NT2/D1 (cell line): ENCODE measurements around the gene HPCAL1.

Experiments
- DNase-seq: peaks from one replicate; pipeline ENCODE4 v3.0.0-alpha.2; 2011; ENCODE audit warnings: low read depth, low spot score
- H3K27me3 ChIP-seq: 2 replicates; pipeline ENCODE4 v1.6.0; 2011; ENCODE audit warnings: mild to moderate bottlenecking; ENCODE audit not compliant: insufficient read length, insufficient read depth
- H3K36me3 ChIP-seq: 2 replicates; pipeline ENCODE4 v1.6.1; 2011; ENCODE audit warnings: mild to moderate bottlenecking, low read length, mixed read lengths; ENCODE audit not compliant: insufficient read depth, insufficient read length
- H3K4me1 ChIP-seq: 2 replicates; pipeline ENCODE4 v1.5.1; 2011; ENCODE audit not compliant: insufficient read depth, insufficient read length
- H3K4me3 ChIP-seq: 2 replicates; pipeline ENCODE4 v1.5.1; 2011; ENCODE audit warnings: low read depth; ENCODE audit not compliant: insufficient read length
- H3K9ac ChIP-seq: 2 replicates; pipeline ENCODE4 v1.6.0; 2011; ENCODE audit warnings: low read depth; ENCODE audit not compliant: insufficient read length
- H3K9me3 ChIP-seq: 2 replicates; pipeline ENCODE4 v1.5.1; 2011; ENCODE audit warnings: mild to moderate bottlenecking, low read length; ENCODE audit not compliant: insufficient read depth
- SUZ12 ChIP-seq: IDR thresholded peaks from 2 replicates; pipeline ENCODE4 v1.6.1; 2011; ENCODE audit not compliant: insufficient read length, insufficient read depth; ENCODE audit errors: extremely low read depth
- YY1 ChIP-seq: IDR thresholded peaks from 2 replicates; pipeline ENCODE4 v1.6.1; 2011; ENCODE audit not compliant: insufficient read length, insufficient read depth
- ZNF274 ChIP-seq: IDR thresholded peaks from 2 replicates; pipeline ENCODE4 v1.6.1; 2011; ENCODE audit warnings: mild to moderate bottlenecking, low read depth, low read length

The HPCAL1 gene

GRCh38 chr2:10282611-10283105 lies 20.0 kb upstream of the HPCAL1 start:
- H3K9ac ChIP-seq: no peak overlapping the region
- no peaks in the 10 kb centered on the region for H3K36me3 ChIP-seq
- no peak for TF ChIP-seq ZNF274
- no peak for TF ChIP-seq SUZ12
- no peak for TF ChIP-seq YY1
- H3K27me3 ChIP-seq: no peaks in the 10 kb centered on the region
- H3K4me3 ChIP-seq: no peak overlapping the region
- H3K4me1 ChIP-seq: peaks cover 21% of the 10 kb centered on the region
- no peak for DNase-seq
- no peaks in the 10 kb centered on the region for H3K9me3 ChIP-seq

GRCh38 chr2:10283106-10284062 lies 19.3 kb upstream of the HPCAL1 start:
- Histone ChIP-seq H3K27me3 (no peaks in the 10 kb centered on the region), H3K4me3 (no peak overlapping the region), H3K9ac (no peak overlapping the region), H3K9me3 (no peaks in the 10 kb centered on the region), H3K36me3 (no peaks in the 10 kb centered on the region), H3K4me1 (peaks cover 20% of the 10 kb centered on the region)
- no peak for DNase-seq
- TF ChIP-seq SUZ12 (no peak), YY1 (no peak), ZNF274 (no peak)

- no peaks in the 10 kb centered on the region for H3K9me3 ChIP-seq
- no peak for DNase-seq
- TF ChIP-seq SUZ12: no peak
- TF ChIP-seq YY1: no peak
- H3K27me3 ChIP-seq: no peaks in the 10 kb centered on the region
- no peak overlapping the region for H3K4me3 ChIP-seq
- peaks cover 18% of the 10 kb centered on the region for H3K4me1 ChIP-seq
- peak overlapping the region; percentile 3 for H3K9ac ChIP-seq
- H3K36me3 ChIP-seq: no peaks in the 10 kb centered on the region
Observed at GRCh38 chr2:10284108-10284870, 18.4 kb upstream of the HPCAL1 start.

- Histone ChIP-seq H3K4me1 (peaks cover 18% of the 10 kb centered on the region), H3K27me3 (no peaks in the 10 kb centered on the region), H3K9ac (no peak overlapping the region), H3K9me3 (no peaks in the 10 kb centered on the region), H3K36me3 (no peaks in the 10 kb centered on the region), H3K4me3 (no peak overlapping the region)
- no peak for DNase-seq
- TF ChIP-seq ZNF274: no peak
- TF ChIP-seq YY1: no peak
- TF ChIP-seq SUZ12: no peak
Observed at GRCh38 chr2:10285191-10285555, 17.5 kb upstream of the HPCAL1 start.

GRCh38 chr2:10285556-10286198 lies 17.0 kb upstream of the HPCAL1 start:
- no peaks in the 10 kb centered on the region for H3K9me3 ChIP-seq
- no peaks in the 10 kb centered on the region for H3K27me3 ChIP-seq
- peaks cover 18% of the 10 kb centered on the region for H3K4me1 ChIP-seq
- DNase-seq: no peak
- no peak overlapping the region for H3K4me3 ChIP-seq
- no peak overlapping the region for H3K9ac ChIP-seq
- no peaks in the 10 kb centered on the region for H3K36me3 ChIP-seq
- TF ChIP-seq SUZ12: no peak
- no peak for TF ChIP-seq YY1
- no peak for TF ChIP-seq ZNF274

- TF ChIP-seq YY1 (no peak), SUZ12 (no peak)
- DNase-seq: no peak
- no peaks in the 10 kb centered on the region for H3K9me3 ChIP-seq
- no peak overlapping the region for H3K4me3 ChIP-seq
- H3K27me3 ChIP-seq: no peaks in the 10 kb centered on the region
- peak overlapping the region; percentile 17 for H3K9ac ChIP-seq
- H3K4me1 ChIP-seq: peaks cover 18% of the 10 kb centered on the region
- no peaks in the 10 kb centered on the region for H3K36me3 ChIP-seq
Observed at GRCh38 chr2:10286216-10287037, 16.3 kb upstream of the HPCAL1 start.
